Epidermal melanocyte (primary cell): ENCODE measurements around the gene MGST2.

Experiments used
- DNase-seq: peaks from one replicate; pipeline ENCODE4 v3.0.0; 2011; ENCODE audit warnings: low spot score; ENCODE audit not compliant: insufficient read length

Gene MGST2

DNA sequence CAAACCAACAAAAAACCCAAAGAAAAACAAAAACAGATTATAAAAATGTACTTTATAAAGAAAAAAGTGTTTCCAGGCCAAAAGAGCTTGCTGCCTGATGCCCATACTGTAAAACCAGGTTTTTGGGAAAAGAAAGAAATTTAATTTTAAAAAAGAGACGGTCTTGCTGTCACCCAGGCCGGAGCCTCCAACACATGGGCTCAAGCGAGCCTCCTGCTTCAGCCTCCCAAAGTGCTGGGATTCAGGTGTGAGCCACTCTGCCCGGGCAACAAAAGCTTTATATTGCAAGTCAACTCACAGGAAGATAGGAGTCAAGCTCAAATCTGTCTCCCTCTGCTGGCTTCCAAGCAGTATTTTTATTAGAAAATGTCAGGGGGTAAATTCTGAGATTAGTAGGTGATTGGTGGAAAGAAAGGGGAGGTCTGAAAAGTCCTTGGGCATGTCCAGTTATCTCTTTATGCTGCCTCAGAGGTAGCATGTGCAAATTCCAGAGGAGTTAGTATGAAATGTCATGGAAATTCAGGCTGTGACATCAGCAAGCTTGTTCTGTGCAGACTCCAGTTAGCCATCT is 39.4 kb downstream of the MGST2 start:
- no peak for DNase-seq

DNA sequence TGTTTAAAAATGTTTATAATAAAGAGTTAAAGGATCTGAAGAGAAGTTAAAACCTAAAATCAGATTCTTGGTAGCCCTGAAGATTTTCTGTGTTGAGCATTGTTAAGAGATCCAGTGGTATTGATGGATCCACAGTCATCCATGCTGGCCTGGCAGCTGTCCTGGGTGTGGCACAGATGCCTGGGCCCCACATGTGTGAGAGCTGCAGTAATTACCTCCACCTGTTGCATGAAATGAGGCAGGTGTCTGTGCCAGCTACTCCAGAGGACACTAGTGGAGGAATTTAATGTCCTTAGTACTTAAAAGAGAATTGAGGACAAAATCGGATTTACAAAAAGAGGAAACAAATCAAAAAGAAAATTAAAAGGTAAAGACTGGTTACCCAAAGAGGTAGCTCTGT is 44.0 kb downstream of the MGST2 start:
- no peak for DNase-seq

DNA sequence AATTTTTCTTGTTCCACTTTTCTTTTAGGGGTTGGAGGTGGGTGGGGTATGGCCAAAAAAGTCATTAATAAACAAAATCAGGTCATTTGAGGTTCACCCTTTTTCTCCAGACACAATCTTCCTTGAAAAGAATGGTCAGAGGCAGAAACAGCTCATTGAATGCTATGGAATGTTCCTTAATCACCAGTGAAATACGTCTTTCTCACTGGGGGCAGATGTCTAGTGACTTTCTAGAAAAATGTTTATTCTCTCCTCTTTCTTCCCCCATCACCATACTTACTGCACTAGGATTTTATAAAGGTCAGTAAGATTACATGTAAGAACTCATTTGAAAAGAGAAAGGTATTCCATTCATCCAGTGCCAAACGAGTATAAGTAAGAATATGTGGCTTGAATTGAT is 44.5 kb downstream of the MGST2 start:
- no peak for DNase-seq

DNA sequence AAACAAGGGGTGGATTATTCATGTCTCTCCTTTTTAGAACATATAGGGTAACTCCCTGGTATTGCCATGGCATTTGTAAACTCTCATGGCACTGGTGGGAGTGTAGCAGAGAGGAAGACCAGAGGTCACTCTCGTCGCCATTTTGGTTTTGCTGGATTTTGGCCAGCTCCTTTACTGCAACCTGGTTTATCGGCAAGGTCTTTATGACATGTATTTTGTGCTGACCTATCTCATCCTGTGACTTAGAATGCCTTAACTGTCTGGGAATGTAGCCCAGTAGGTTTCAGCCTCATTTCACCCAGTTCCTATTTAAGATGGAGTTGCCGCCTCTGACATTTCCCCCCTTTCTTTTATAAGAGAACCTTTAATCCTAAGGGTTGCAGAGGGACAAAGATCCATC is 45.8 kb downstream of the MGST2 start:
- no peak for DNase-seq

DNA sequence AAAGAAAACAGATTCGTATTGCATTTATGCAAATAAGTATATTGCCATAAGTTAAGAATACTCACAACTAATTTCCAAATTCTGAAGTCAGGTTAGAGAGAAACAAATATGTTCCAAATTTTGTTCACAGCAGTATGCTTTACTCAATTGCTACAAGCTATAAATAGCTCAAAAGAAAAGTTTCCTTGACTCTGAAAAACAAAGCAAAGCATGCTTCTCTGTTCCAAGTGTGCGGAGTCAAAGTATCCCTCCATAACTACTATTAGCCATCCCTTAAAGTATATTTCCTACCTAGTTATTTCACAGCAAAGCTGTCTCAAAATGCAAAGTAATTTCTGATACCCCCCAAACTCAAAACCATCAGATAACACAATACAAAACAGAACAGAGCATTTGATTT is 47.3 kb downstream of the MGST2 start:
- DNase-seq = no peak

DNA sequence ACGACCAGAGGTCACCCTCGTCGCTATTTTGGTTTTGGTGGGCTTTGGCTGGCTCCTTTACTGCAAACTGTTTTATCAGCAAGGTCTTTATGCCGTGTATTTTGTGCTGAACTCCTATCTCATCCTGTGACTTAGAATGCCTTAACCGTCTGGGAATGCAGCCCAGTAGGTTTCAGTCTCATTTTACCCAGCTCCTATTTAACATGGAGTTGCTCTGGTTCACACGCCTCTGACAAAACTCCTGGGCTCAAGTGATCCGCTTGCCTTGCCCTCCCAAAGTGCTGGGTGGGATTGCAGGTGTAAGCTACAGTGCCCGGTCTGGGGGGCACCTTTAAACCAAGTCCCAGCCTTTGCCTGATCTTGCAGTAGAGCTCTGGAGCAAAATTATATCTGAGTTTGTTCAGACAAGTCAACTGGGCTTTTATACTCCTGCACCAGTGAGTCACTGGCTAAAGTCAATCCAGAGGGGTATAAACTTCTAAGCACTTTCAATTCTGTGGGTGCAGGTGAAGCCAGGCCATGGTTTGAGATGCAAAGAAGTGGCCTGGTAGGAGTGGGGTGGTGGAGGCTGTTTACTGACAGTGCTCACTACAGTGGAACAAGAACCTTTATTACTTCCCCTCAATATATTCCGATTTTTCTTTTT is 50.2 kb downstream of the MGST2 start:
- no peak for DNase-seq

DNA sequence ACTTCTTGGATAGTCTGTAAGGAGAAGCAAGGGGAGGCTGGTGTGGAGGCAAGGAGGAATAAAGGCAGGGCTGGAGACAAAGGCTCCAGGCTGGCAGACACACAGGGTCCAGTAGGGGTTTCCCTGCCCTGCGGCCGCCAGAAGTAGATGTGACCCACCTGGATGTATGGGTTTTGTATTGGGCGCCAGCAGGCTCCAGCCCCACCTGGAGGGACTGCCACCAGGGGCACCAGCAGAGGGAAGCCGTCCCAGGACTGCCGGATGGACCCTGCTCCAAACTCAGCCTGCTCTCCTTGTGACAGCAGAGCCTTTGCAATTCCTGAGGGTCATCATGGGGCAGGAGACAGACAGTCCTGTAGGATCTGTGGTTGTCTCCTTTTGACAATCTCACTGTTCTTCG is 52.7 kb downstream of the MGST2 start:
- no peak for DNase-seq

DNA sequence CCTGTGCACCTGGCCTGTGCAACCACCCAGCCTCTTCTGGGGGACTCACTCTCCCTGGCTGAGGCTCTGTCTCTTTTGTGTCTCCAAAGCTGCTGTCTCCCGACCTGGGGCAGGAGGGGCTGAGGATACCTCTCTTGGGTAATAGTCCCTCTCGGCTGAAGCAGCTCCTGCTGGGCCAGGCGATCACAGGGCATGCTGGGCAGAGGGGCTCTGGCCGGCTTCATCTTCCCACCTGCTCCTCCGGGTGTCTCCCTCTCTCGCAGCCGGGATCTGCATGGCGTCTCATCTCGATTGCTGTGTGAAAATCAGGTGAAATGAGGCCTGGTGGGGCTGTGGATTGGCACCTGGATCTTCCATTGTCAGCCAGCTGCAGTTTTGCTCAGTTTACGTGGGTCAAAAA is 53.2 kb downstream of the MGST2 start:
- no peak for DNase-seq

DNA sequence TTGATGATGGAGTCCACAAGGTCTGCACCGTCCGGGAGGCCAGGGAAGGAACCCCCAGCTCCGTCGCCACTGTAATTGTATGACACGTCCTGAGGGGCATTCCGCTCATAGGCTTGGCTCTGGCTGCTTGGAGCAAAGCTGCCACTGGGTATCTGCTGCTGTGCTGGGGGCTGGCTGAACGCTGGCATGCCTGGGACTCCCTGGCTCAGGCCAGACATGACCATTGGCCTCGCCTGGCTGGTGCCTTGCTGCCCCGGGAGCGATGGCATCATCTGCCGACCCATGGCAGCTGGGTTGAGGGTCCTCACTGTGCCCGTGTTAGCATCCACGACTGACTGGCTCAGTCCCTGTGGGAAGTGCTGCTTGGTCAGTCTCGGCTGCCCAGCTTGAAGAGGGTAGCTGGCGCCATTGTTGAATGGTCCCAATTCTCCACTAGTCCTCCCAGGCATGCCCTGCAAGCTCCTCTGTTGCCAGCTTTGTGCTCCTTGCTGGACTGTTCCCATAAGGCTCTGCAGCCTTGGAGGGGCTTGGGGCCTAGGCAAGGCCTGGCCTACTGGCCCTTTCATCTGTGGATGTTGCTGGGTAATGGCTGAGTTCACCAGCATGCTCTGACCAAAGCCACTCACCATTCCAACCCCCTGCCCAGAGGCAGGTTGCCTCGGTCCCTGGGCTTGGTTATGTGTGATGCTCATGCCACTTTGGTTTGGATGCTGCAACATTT is 53.9 kb downstream of the MGST2 start:
- no peak for DNase-seq

DNA sequence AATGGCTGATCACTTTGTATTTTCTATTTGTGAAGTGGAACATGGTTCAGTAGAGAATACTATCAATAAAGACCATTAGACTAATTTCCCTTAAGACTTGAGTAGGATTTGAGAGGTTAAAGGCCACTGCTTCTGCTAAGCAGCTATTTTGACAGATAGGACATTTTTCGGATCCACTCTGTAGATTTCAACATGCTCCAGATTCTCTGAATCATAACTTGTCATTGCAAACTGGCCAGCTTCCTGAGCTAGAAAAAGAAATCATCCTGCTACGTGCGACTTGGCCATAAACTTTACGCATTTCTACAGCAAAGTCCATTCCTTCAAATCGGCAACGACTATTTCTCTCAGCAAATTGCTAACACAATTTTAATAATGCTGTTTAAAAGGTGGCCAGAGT is 55.2 kb downstream of the MGST2 start:
- DNase-seq = no peak

DNA sequence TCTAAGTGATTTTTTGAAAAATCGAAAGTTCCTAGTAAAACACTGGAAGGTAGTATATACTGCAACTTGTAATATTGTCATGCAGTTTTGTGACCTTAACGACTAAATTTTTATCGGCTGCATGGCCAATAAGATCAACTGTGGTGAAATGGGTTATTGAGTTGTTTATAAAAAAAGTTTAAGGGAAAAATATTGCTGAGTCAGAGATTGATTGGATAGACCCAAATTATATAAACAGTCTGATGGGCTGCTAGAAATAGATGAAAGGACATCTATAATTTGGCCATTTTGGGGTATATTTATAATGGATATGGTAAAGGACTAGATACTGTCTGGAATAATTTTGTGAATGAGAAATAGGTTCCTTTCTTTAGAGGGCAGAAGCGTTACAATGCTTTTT is 56.2 kb downstream of the MGST2 start:
- no peak for DNase-seq

DNA sequence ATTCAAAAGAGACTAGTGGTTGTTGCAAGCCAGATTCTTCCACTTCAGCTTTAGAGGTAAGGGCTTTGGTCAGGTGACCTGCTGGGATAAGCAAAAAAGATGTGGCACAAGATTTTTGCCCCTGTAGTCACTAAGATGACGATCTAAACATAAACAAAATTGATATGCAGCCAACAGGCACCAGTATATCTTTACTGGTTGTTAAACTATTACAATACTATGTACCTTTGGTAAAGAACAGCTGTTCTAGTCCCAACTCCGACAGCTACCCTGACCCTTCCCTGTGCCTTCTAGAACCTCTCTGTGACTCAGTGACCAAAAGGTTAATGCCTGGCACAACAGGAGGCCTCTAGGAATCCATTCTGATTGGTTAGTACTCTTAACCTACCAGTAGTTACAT is 59.6 kb downstream of the MGST2 start:
- no peak for DNase-seq

DNA sequence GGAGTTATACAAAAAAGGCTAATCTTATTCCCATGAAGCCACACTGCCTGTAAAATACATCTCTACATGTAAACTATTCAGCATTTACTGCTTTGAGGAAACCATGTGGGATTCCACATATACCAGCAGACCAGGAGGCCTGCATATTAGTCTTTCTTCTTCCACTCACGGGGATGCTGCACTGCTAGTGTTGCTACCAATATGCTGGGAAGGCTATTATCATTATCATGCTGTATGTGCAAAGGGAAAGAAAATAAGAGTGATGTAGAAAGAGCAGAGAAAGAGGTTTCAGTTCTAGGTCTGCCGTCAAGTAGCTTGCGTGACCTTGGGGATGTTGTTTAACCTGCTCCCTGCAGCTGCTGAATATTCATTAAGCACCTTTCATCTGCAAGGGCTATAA is 61.0 kb downstream of the MGST2 start:
- no peak for DNase-seq

DNA sequence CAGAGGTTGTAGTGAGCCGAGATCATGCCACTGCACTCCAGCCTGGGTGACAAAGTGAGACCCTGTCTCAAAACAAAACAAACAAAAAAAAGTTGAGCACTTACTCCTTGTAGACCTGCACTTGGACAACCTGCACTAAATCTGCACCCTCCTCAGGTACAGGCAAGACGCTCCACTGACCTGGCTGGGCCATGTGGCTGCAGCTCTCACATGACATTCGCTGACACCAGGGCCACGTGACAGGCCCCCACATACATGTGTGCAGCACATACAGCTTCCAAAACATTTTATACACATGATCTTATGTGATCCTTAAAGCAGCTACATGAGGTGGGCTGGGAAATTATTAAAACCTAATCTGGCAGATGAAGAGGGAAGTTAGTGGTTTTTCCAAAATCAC is 62.5 kb downstream of the MGST2 start:
- no peak for DNase-seq

DNA sequence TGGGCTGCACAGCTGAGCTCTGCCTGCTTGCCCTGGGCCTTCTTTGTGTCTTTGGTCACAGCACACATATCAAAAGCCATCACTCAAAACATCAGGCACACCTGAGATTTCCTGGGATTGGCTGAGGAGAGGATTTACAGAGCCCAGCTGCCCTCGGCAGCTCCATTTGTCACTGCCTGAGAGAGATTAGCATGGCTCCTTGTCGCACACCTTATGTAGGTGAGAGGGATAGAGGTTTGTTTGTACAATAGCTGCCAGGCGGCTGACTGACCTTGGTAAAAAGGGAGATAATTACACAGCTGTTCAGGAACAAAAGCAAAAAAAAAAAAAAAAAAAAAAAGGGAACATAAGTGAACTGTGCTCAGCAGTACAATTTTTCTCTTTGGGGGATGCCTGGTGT is 63.2 kb downstream of the MGST2 start:
- no peak for DNase-seq

DNA sequence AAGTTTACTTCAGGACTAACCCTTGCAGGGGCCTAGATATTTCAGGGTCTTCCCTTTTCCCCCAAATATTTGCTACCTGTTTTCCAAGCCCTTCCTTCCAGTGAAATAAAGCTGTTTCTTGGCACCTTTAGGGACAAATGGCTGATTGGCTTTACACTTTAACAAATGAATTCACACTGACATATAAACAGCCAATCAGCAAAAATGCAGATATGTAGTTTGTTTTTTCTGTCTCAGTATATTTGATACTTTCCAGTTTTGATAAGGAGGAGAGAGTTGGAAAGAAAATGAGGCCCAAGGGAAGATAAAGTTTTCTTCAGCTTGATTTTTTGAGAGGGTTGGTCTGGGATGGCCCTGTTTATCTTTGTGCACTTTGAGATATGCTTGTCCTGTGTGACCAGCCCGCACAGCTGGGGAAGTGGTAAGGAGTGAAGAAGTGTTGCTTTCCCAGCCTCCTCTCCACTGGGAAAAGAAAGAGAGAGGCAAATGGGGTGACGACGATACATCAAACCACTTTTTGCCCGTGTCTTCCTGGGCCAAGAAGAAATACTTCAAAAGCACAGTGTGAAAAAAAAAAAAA is 67.5 kb downstream of the MGST2 start:
- DNase-seq = no peak

DNA sequence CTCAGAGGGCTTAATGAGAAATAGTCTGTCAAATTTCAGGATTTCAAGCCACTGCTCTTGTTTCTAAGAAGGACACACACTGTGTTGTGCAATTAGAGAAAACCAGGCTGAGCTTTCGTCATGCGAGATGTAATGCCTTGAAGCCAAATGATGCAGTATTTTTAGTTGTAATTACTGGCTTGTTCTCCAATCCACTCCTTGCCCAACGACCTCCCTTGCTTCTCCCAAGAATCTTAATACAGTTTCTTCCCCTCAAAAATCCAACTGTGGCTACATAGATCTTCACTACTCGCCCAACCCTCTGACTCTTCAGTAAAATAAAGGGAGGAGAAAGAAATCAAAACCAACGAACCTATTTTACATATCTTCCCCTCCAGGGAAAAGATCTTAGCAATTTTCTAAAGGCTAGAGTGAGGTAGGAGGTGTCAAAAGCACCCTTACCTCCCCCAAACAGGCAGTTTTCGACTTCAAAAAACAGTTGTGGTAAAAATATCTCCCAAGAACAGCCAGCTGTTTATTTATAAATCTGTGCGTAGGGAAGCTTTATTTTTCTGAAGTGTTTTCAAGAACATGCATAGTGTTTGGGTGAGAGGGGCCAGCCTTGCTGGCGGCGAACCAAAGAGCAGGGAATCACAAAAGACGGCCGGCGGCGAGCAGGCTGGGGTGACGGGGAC is 68.7 kb downstream of the MGST2 start:
- DNase-seq = peak; percentile 69

DNA sequence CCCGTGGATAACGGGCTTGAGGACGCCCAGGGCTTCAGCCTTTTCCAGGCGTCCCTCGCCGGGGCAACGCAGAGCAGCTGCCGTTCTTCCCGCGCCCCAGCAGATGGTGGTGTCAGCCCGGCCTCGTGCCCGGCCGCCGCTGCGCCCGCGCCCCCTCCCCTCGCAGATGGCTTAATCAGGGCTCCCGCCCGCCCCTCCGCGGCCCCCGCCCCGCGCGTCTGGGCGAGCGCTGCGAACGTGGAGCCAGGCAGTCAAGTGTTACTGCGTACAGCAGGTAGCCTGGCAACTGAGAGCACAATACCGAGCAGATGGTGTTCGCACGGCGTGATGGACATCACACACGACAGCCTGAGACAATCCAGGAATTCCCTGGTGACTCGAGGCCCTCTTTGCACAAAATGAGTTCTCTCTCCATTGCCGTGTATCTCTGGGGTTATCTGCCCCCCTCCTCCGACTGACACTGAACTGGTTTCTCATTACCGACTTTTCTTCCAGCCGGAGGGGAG is 69.3 kb downstream of the MGST2 start:
- peak; percentile 89 for DNase-seq

DNA sequence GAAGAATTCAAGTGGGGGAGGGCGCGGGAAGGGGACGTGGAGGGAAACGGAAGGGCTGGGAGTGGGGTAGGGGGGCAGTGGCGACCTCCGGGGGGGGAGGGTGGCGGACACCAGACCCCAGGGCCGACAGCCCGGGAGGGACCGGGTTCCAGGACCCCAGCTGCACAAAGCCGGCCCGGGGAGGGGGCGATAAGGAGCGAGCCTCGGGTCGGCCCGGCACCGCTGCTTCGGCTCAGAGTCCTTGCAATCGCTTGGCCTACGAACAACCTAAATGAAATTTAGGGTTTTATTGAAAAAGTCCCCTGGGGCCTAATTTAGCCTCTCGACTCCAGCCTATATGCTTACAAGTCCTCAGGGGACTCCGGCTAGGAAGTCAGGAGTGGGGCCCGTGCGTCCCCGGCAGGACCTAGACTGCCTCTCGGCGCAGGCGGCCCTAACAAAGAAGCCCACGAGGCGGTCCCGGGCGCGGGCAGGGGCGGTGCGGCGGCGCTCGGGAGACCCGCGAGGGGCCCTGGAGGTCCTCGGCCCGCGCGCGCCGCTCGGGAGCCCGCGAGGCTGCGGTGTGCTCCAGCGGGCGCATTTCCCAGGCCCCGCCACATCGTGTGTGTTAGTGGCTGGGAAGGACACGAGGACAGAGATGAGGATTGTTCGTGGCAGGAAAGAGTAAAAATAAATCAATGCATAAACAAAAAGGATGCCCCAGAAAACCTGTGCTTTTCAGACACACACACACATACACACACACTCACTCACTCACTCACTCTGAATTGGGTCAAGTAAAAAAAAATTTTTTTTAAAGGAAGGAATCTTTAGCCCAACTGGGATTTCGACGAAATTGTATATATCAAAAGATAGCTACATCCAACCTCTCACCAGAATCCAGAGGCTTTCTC is 70.0 kb downstream of the MGST2 start:
- DNase-seq = no peak

DNA sequence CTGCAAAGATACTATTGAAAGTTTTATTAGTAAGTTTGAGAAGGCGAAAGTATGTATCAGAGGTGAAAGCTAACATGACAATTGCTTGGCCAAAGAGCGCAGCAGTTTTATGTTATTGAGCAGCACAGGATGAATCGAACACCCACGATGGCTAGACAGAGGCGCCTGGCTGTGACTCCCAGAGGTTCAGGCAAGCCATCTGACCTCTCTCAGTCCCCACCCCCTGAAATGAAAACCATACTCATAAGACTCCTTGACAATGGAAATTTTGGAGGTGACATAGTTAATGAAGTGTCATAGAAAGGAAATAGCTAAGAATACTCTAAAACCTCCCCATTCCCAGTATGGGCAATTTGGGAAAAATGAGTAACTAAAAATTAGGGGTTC is 70.6 kb downstream of the MGST2 start:
- no peak for DNase-seq

DNA sequence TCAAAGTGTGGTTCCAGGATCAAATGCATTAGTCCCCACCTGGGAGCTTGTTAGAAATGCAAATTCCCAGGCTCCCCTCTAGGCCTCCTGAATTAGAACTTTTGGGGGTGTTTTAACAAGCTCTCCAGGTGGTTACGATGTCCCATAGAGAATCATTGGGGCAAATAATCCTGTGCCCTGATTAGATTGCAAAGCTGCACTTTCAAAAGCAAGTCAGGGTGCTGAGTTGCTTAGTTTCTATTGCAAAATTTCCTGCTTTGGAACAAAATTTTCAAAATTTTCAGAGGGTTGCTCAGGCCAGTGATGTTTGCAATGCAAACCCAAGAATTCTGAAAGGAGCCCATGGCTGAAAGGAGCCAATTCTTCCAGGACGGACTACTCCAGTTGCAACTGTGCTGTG is 71.0 kb downstream of the MGST2 start:
- no peak for DNase-seq
